OCI-LY7 (cell line): ENCODE measurements around the gene SLC35F2. TPM values are rescaled to one million over a fixed set of nuclear protein-coding genes. Genes with fewer than 3 reads are reported as not detected.

Source experiments
- BruUV-seq: library from RNA; stranded (reverse); fragments of 400-500 nt; replicated peaks from 2 replicates; lab custom pipeline; 2021; lab: Mats Ljungman, UMichigan
- CTCF ChIA-PET: fragments of 300-600 bp; sonication (Branson Sonifier 250); formaldehyde crosslinking; loops from one replicate; lab custom pipeline; 2022; ENCODE audit warnings: antibody characterized with exemption; ENCODE audit not compliant: unreplicated experiment; lab: Charles Lee
- POLR2A ChIA-PET: fragments of 300-600 bp; sonication (Branson Sonifier 250); formaldehyde crosslinking; loops from one replicate; lab custom pipeline; 2022; ENCODE audit warnings: antibody characterized with exemption; lab: Charles Lee
- DNase-seq: peaks from one replicate; pipeline ENCODE4 v3.0.0-alpha.2; 2015; ENCODE audit warnings: low spot score
- H2AFZ ChIP-seq: fragments of 200-600 bp; sonication (generic), shearing (Covaris generic); 2 replicates; pipeline ENCODE4 v1.6.1; 2014; ENCODE audit warnings: mild to moderate bottlenecking, antibody characterized with exemption, low read length, moderate library complexity
- H3K27ac ChIP-seq: fragments of 200-600 bp; sonication (generic); 2 replicates; pipeline ENCODE4 v1.5.1; 2014; ENCODE audit warnings: mixed run types, low read depth, mild to moderate bottlenecking, moderate library complexity, low read length, inconsistent platforms; ENCODE audit not compliant: poor library complexity, severe bottlenecking
- H3K36me3 ChIP-seq: fragments of 200-600 bp; sonication (generic); 2 replicates; pipeline ENCODE4 v1.6.1; 2014; ENCODE audit warnings: mild to moderate bottlenecking, antibody characterized with exemption, low read length, moderate library complexity, mixed read lengths; ENCODE audit not compliant: insufficient read depth
- H3K4me1 ChIP-seq: fragments of 200-600 bp; sonication (generic); 2 replicates; pipeline ENCODE4 v1.5.1; 2014; ENCODE audit warnings: mild to moderate bottlenecking, low read length; ENCODE audit not compliant: insufficient read depth, poor library complexity, severe bottlenecking
- H3K4me2 ChIP-seq: fragments of 200-600 bp; sonication (generic); 2 replicates; pipeline ENCODE4 v1.6.1; 2014; ENCODE audit warnings: mild to moderate bottlenecking, low read length
- H3K4me3 ChIP-seq: fragments of 200-600 bp; sonication (generic); 2 replicates; pipeline ENCODE4 v1.5.1; 2014; ENCODE audit warnings: mild to moderate bottlenecking, low read depth, low read length; ENCODE audit not compliant: poor library complexity, severe bottlenecking
- H3K79me2 ChIP-seq: fragments of 200-600 bp; sonication (generic); 2 replicates; pipeline ENCODE4 v1.6.1; 2016; ENCODE audit warnings: low read depth, mild to moderate bottlenecking, low read length, moderate library complexity, mixed read lengths; ENCODE audit not compliant: insufficient read depth
- H3K9me2 ChIP-seq: fragments of 200-600 bp; sonication (generic); 2 replicates; pipeline ENCODE4 v1.6.1; 2016; ENCODE audit warnings: mild to moderate bottlenecking, low read length, mixed read lengths; ENCODE audit not compliant: insufficient read depth
- H3K9me3 ChIP-seq: fragments of 200-600 bp; sonication (generic); 2 replicates; pipeline ENCODE4 v1.6.1; 2014; ENCODE audit warnings: mild to moderate bottlenecking, mixed run types, low read length, mixed read lengths
- H4K20me1 ChIP-seq: fragments of 200-600 bp; sonication (generic); 2 replicates; pipeline ENCODE4 v1.6.1; 2014; ENCODE audit warnings: mild to moderate bottlenecking, antibody characterized with exemption, low read length, moderate library complexity, mixed read lengths; ENCODE audit not compliant: insufficient read depth
- EZH2phosphoT487 ChIP-seq: fragments of 200-600 bp; sonication (generic); IDR thresholded peaks from 2 replicates; pipeline ENCODE4 v1.6.1; 2018; ENCODE audit warnings: low read depth, borderline replicate concordance, mild to moderate bottlenecking, mixed run types, antibody characterized with exemption, low read length, moderate library complexity, mixed read lengths
- intact Hi-C: fragments of 100-400 bp; cut with micrococcal nuclease; formaldehyde crosslinking; loops from one replicate; pipeline ENCODE4 v1.10.0; 2022; ENCODE audit not compliant: unreplicated experiment
- total RNA-seq, 2 experiments: library from RNA; depleted of rRNA in 1 of 2; stranded (reverse); fragments of >200 nt in 1 of 2; shearing (Covaris generic) in 1 of 2; gene quantifications; 2 replicates each; pipeline ENCODE4 v1.2.3, GENCODE V29; 2014 to 2022
- TF ChIP-seq, protein P1 (sequence below): fragments of 200-600 bp; sonication (generic); conservative IDR thresholded peaks from 2 replicates; pipeline ENCODE4 v1.5.1; 2014; ENCODE audit warnings: mild to moderate bottlenecking, antibody characterized with exemption, low read length, moderate library complexity, mixed read lengths

SLC35F2 gene
- total RNA-seq, 2 experiments from 2014 or later = 21.1 to 23.3 TPM

- Histone ChIP-seq H3K79me2 (no peaks in the 10 kb centered on the region), H3K36me3 (peaks cover 43% of the 10 kb centered on the region), H3K9me3 (0 out of 2 replicates have a peak, but pooled peaks cover 8% of the 10 kb centered on the region), H3K4me2 (no peak overlapping the region), H4K20me1 (no peaks in the 10 kb centered on the region), H3K9me2 (no peaks in the 10 kb centered on the region), H3K4me1 (no peaks in the 10 kb centered on the region), H3K27ac (no peak overlapping the region), H2AFZ (no peak overlapping the region), H3K4me3 (no peak overlapping the region)
- no peak for DNase-seq
- BruUV-seq = no TSS peak
- ChIA-PET POLR2A (interaction anchor here (1.9 kb wide), 1 partner anchor 10 kb away, joined by 4 read pairs; no protein-coding TSS in a partner anchor), CTCF (no interaction called here)
- intact Hi-C loops = no loop called here
- TF ChIP-seq EZH2phosphoT487 = no peak
- TF ChIP-seq, protein P1, sequence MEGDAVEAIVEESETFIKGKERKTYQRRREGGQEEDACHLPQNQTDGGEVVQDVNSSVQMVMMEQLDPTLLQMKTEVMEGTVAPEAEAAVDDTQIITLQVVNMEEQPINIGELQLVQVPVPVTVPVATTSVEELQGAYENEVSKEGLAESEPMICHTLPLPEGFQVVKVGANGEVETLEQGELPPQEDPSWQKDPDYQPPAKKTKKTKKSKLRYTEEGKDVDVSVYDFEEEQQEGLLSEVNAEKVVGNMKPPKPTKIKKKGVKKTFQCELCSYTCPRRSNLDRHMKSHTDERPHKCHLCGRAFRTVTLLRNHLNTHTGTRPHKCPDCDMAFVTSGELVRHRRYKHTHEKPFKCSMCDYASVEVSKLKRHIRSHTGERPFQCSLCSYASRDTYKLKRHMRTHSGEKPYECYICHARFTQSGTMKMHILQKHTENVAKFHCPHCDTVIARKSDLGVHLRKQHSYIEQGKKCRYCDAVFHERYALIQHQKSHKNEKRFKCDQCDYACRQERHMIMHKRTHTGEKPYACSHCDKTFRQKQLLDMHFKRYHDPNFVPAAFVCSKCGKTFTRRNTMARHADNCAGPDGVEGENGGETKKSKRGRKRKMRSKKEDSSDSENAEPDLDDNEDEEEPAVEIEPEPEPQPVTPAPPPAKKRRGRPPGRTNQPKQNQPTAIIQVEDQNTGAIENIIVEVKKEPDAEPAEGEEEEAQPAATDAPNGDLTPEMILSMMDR = no peak
Observed at GRCh38 chr11:107791343-107792048, 67.1 kb downstream of the SLC35F2 start.

DNA sequence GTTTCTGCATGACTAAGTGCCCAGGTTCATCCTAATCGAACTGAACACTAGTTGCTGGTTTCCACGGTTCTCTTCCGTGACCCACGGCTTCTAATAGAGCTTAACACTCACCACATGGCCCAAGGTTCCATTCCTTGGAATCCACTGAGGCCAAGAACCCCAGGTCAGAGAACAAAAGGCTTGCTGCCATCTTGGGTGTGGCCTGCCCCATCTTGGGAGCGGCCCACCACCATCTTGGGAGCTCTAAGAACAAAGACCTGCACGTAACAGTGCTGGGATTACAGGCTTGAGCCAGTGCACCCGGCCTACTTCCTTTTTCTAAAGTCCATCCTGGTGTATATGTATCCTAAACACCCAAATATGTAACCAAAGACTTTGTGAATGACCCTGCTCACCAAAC is 68.8 kb downstream of the SLC35F2 start:
- TF ChIP-seq, protein P1 = no peak
- TF ChIP-seq EZH2phosphoT487 = no peak
- BruUV-seq = no TSS peak
- POLR2A ChIA-PET = no interaction called here
- H3K79me2 ChIP-seq = no peaks in the 10 kb centered on the region
- H3K27ac ChIP-seq = no peak overlapping the region
- CTCF ChIA-PET = no interaction called here
- DNase-seq = no peak
- H3K36me3 ChIP-seq = peaks cover 26% of the 10 kb centered on the region
- no peaks in the 10 kb centered on the region for H3K4me1 ChIP-seq
- H3K4me2 ChIP-seq = no peak overlapping the region
- 0 out of 2 replicates have a peak, but pooled peaks cover 4% of the 10 kb centered on the region for H3K9me3 ChIP-seq
- intact Hi-C loops = no loop called here
- H2AFZ ChIP-seq = no peak overlapping the region
- H4K20me1 ChIP-seq = no peaks in the 10 kb centered on the region
- H3K4me3 ChIP-seq = no peak overlapping the region
- H3K9me2 ChIP-seq = no peaks in the 10 kb centered on the region

GRCh38 chr11:107787733-107788132 is 70.9 kb downstream of the SLC35F2 start:
- TF ChIP-seq, protein P1 = no peak
- TF ChIP-seq EZH2phosphoT487 = no peak
- Histone ChIP-seq H3K36me3 (peaks cover 9% of the 10 kb centered on the region), H3K79me2 (no peaks in the 10 kb centered on the region), H3K4me2 (no peak overlapping the region), H3K4me1 (no peaks in the 10 kb centered on the region), H4K20me1 (no peaks in the 10 kb centered on the region), H3K4me3 (no peak overlapping the region), H3K27ac (no peak overlapping the region), H2AFZ (no peak overlapping the region), H3K9me3 (no peaks in the 10 kb centered on the region), H3K9me2 (no peaks in the 10 kb centered on the region)
- ChIA-PET POLR2A (interaction anchor here (0.7 kb wide), 1 partner anchor 847 kb away, joined by 4 read pairs; no protein-coding TSS in a partner anchor), CTCF (no interaction called here)
- BruUV-seq = no TSS peak
- no peak for DNase-seq
- intact Hi-C loops = no loop called here
